ENCODE measurements around the gene SFXN3.

SFXN3 gene

DNA sequence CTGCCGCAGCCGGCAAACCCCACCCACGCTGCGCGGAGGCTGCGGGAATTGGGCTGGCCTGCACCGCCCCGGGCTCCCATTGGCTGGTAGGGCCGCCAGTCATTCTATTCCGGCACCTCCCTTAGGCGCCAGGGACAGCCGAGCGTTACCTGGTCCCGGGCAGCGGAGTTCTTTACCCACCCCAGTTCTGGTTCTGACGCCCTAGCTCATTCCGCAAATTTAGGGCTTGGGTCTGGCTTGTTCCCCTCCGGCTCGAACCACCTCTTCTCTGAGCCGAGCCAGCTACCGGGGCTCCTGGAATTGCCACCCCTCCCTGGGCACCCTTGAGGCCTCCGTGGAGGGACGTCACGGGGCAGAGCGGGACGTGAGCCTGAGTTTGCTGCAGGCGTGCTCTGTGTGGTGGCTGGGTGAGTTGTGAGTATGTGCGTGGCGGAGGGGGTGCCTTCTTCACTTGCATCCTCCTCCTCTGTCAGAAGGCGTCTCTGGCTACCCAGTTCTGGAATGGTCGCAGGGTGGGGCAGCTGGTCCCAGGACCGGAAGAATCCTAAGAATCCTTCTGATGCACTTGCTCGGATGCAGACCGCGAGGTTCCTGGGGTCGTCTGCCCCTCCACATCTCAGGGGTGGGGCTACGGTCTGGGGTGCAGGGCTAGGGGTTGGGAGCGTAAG, at the start of gene SFXN3, which contains the start of gene PDZD7:
SFXN3 (plus strand) TSS at position 107 of the 668 bp plus-strand sequence. CDS start 3,461 bp downstream, outside the sequence.
PDZD7 (minus strand) TSS at position 2 of the 668 bp plus-strand sequence. CDS start 910 bp downstream, outside the sequence.
- peak; percentile 83 for DNase-seq (ENCODE audit: low read depth, low spot score)

GRCh38 chr10:100982916-100983830, 47.9 kb upstream of the SFXN3 start:
- DNase-seq (ENCODE audit: low read depth, low spot score): no peak

DNA sequence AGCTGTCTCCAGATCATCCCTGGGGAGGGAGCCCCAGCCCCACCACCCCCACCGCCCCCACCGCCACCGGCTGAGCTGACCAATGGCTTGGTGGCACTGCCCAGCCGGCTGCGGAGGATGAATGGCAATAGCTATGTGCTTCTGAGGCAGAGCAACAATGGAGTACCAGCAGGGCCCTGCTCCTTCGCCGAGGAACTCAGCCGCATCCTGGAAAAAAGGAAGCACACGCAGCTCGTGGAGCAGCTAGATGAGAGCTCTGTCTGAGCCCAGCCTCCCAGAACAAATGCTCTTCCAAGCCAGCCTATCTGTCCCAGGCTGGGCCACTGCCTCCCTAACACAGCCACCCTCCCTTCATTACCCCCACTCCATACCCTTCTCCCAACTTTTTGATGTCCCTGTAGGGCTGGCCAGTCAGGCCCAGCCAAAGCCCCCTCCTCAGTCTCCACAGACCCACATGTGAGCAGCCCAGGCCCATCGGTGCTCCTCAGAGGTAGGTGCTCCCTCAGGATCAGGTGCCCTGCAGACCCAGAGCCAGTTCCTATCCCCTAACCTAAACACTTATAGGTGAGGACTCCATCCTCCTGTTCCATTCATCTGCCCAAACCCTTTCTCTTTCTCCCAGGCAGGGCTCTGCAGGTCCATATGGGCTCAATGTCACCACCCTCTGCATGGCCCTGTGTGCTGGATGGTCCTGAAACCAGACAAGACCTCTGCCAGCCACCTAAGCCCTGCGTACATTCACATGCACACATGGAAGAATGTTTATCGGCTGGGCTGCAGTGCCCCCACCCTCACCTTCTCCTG, 47.0 kb upstream of the SFXN3 start:
- DNase-seq (ENCODE audit: low read depth, low spot score): no peak

DNA sequence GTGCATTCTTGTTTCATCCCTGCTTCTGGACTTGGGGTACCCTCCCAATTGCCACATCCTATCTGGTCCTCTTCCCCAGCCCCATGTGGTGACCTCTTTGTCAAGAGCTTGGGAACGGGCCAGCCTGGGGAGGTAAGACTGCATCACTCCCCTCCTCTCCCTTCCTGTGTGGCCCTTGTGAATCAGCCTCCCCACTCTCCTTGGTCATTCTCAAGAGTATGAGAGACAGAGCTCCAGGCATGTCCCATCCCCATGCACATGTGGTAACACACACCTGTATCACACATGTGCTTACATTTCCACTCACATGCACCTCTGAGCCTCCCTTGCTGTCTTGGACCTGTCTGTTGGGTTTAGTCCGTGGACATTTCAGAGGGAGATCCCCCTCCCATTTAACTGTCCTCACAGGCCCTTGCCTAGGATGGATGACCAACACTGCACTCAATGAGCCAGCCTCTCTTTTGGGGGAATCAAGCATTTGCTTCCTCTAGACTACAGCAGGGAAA, 46.3 kb upstream of the SFXN3 start:
- DNase-seq (ENCODE audit: low read depth, low spot score): no peak

- DNase-seq (ENCODE audit: low read depth, low spot score): no peak
These were observed 45.7 kb upstream of the SFXN3 start for GRCh38 chr10:100985336-100985735.

- DNase-seq (ENCODE audit: low read depth, low spot score): no peak
These were observed 44.4 kb upstream of the SFXN3 start for GRCh38 chr10:100986623-100986951.

DNA sequence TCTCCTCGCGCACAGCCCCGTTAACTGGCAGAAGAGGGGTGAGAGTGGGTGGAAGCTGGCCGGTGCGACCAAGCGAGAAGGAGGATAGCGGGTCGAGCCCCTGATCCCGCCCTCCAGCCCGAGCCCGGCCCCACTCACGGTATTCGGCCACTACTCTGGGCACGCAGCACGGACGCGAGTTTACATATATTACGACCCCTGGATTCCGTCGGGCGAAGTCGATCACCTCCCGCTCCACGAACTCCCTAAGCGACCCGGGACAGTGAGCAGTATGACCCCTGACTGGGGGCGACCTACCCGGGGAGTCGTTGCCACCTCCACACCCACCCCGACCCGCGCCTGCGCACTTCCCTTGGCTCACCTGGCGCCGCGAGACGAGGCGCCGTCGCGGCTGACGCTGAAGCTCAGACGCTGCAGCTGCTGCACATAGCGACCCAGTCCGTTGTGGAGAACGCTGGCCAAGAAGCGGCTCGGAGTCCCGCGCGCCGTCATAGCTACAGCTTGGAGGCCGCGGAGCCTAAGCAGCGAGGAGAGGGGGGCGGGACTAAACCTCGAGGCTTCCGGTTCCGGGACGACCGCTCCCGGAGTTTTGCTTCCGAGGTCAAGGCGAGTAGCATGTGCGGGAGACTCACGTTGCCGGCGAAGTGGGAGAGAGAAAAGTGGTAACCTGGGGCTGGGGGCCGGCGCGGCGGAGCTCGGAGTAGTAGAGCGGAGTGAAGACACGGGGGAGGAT, 43.9 kb upstream of the SFXN3 start, which contains the start of the genes MRPL43 and TWNK:
MRPL43 (minus strand) TSS at position 546 of the 733 bp plus-strand sequence; CDS start at position 492, 54 bp downstream.
TWNK (plus strand) TSS at position 592 of the 733 bp plus-strand sequence. CDS start 668 bp downstream, outside the sequence.
- peak; percentile 80 for DNase-seq (ENCODE audit: low read depth, low spot score)

GRCh38 chr10:100987685-100988049, 43.4 kb upstream of the SFXN3 start:
- no peak for DNase-seq (ENCODE audit: low read depth, low spot score)

DNA sequence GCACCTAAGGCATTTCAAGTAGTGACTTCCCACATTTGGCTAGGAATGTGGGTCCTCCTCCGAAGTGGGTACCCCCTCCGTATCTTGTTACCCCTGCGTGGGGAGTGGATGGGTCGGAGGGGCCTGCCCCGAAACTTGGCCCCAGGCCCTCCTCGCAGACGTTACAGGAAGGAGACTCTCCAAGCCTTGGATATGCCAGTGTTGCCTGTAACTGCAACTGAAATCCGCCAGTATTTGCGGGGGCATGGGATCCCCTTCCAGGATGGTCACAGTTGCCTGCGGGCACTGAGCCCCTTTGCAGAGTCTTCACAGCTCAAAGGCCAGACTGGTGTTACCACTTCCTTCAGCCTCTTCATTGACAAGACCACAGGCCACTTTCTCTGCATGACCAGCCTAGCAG, 42.9 kb upstream of the SFXN3 start:
- DNase-seq (ENCODE audit: low read depth, low spot score): no peak

GRCh38 chr10:100989088-100989487, 41.9 kb upstream of the SFXN3 start:
- no peak for DNase-seq (ENCODE audit: low read depth, low spot score)

GRCh38 chr10:100993986-100994708, 36.9 kb upstream of the SFXN3 start:
- DNase-seq (ENCODE audit: low read depth, low spot score): no peak

GRCh38 chr10:100995181-100995580, 35.9 kb upstream of the SFXN3 start:
- no peak for DNase-seq (ENCODE audit: low read depth, low spot score)

GRCh38 chr10:100996678-100997359, 34.2 kb upstream of the SFXN3 start:
- DNase-seq (ENCODE audit: low read depth, low spot score): no peak

DNA sequence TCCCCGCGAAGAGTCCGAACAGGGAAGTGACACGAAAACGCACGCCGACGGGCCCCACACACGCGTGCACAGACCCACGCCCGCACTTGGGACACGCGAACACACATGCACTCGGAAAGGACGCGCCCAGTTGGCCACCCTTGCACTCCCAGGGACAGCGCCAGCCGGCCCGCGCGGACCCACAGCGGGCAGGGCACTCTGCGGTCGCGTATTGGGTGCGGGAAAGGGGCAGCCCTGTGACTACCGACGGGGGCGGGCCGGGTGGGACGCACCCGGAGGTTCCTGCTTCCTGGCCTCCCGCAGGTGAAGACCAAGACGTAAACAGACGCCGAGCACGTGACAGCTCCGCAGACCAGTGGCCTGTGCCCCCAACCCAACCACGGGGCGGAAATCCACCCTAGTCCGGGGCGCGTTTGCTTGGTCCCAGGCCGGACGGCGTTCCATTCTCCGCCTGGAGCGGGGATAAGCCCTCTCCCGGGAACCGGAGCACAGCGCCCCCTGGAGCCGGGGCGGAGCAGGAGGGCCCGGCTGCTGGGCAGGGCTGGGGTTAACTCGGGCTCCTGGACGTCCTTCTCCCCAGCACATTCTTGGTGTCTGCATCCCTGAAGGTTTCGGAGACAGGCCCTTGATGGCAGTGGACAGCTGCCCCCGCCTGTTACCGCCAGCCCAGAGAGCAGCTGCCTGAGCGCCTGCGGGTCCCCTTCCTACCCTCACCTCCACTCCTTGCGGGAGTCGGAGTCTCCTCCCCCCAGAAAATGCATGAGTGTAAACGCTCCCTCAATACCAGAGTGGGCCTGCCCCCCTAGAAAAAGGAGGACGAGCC, 33.5 kb upstream of the SFXN3 start:
- peak; percentile 49 for DNase-seq (ENCODE audit: low read depth, low spot score)

- peak; percentile 39 for DNase-seq (ENCODE audit: low read depth, low spot score)
These were observed 32.6 kb upstream of the SFXN3 start for GRCh38 chr10:100998183-100998990.

DNA sequence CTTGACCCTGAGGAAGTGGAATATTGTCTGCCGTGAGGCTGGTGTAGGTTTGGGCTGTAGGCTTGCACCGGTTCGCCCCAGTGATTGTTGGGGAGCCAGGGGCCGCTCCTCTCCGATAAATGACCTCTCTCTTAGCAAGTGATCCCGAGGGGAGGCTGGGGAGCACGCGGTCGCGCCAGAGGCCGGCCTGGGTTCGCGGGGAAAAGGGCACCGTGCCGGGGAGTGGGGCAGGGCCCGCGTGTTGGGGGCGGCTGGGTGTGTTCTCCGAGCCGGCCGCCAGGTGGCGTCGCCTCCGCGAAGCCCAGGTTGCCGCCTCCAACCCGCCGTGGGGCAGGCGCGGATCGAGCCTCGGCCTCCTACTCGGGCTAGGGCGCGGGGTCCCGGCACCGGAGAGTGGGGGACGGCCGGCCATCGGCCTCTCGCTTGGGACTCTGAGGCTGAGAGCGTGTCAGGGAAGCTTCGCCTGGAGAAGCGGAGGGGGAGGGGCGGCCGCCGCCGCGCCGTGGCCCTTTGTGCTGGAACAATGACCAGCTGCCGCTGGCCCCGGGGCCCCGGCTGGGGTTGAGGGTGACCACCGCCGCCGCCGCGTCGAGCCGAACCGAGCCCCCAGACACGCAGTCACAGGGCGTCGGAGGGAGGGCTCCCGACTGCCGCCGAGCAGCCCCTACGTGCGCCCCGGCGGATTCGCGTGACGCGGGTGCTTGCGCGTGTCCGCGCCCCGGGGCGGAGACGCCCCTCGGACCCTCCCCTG, 31.9 kb upstream of the SFXN3 start:
- DNase-seq (ENCODE audit: low read depth, low spot score): peak; percentile 51

DNA sequence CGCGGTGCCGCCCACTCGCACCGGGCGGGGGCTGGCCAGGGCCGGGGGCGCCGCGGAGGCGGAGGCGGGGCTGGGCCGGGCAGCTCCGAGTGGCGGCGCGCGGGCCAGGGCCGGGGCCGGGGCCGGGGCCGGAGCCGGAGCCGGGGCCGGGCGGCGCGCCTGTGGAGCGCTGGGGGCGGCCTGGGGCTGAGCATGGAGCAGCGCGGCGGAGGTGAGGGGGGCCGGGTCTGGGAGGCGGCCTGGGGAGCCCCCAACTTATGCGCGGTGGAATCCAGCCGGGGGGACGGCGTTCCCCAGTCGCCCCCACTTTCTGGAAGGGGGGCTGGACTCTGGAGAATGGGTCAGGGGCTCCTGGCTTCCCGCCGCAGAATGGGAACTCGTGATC, 31.3 kb upstream of the SFXN3 start, which contains the start of gene LZTS2:
LZTS2 (plus strand) TSS at position 67 of the 385 bp plus-strand sequence. CDS start 2,731 bp downstream, outside the sequence.
- no peak for DNase-seq (ENCODE audit: low read depth, low spot score)

Measured in activated CD4-positive, CD25-positive, alpha-beta regulatory T cell treated with anti-CD3 and anti-CD28 coated beads, Interleukin-2, amount 50 U/mL, for 16 hours (primary cell).